DOHH2 (cell line): ENCODE measurements around the gene MRPS11.

Source experiments
- CTCF ChIP-seq: fragments of 200-600 bp; sonication (generic); IDR thresholded peaks from one replicate; pipeline ENCODE4 v1.5.1; 2014; ENCODE audit warnings: antibody characterized with exemption, mild to moderate bottlenecking, low read depth, low read length; ENCODE audit not compliant: poor library complexity, severe bottlenecking
- EZH2phosphoT487 ChIP-seq: fragments of 200-600 bp; sonication (generic); IDR thresholded peaks from 2 replicates; pipeline ENCODE4 v1.6.1; 2017; ENCODE audit warnings: borderline replicate concordance, mild to moderate bottlenecking, antibody characterized with exemption, low read length, moderate library complexity, mixed read lengths

GRCh38 chr15:88428805-88429605, 38.5 kb upstream of the MRPS11 start:
- no peak for TF ChIP-seq CTCF
- no peak for TF ChIP-seq EZH2phosphoT487
